ENCODE data around the gene CHD2. TPM values are rescaled to one million over a fixed set of nuclear protein-coding genes. Genes with fewer than 3 reads are reported as not detected.

The CHD2 gene
- total RNA-seq (2021) (105 and 120 TPM in 2 replicates), Bru-seq, nascent RNA (percentile 98 among the genes with signal in this experiment), BruChase-seq, experiment 1, labeled RNA remaining after a 2-hour chase (percentile 96 among the genes with signal in this experiment), BruChase-seq, experiment 2, labeled RNA remaining after a 6-hour chase (percentile 92 among the genes with signal in this experiment)
- long read RNA-seq, transcript CHD2-212 (2 exons, 1,740 nt): major isoform, 10 of 28 reads
- long read RNA-seq, partial matches to known transcripts: 2 of 28 reads
- long read RNA-seq, other reads (novel, unspliced or antisense): 13 of 28 reads

GRCh38 chr15:92899948-92900730 is at the start of gene CHD2:
Gene CHD2, plus strand, starts transcription at chr15:92900324. Its CDS starts 914 bp downstream, at chr15:92901238.
- Histone ChIP-seq H3K27ac (peak within 1 kb of the TSS; percentile 98), H3K4me3 (peak within 1 kb of the TSS; percentile 94), H2AFZ (no peak within 1 kb of the TSS), H3K27me3 (ENCODE audit: insufficient read depth, low read depth) (no peaks in the 10 kb centered on the region), H3K79me2 (ENCODE audit: low read depth) (peaks cover 91% of the 10 kb centered on the region), H3K4me1 (replicated peaks; ENCODE audit: insufficient read depth) (peaks cover 9% of the 10 kb centered on the region), H3K9me2 (ENCODE audit: insufficient read depth) (no peaks in the 10 kb centered on the region), H3F3A (ENCODE audit: insufficient read depth, low read depth) (peaks cover 93% of the 10 kb centered on the region), H3K4me2 (peak within 1 kb of the TSS; percentile 97), H3K9me3 (ENCODE audit: insufficient read depth, low read depth) (no peaks in the 10 kb centered on the region), H3K36me3 (ENCODE audit: low read depth) (peaks cover 77% of the 10 kb centered on the region), H4K20me1 (ENCODE audit: insufficient read depth) (peaks cover 16% of the 10 kb centered on the region)
- BruUV-seq (replicated peaks): no TSS peak
- POLR2A ChIA-PET (ENCODE audit: unreplicated experiment): interaction anchor here (0.5 to 1.6 kb wide), 16 partner anchors 15 to 755 kb away, joined by 3 to 30 read pairs (median 6); no protein-coding TSS in a partner anchor
- TF ChIP-seq, protein P1, sequence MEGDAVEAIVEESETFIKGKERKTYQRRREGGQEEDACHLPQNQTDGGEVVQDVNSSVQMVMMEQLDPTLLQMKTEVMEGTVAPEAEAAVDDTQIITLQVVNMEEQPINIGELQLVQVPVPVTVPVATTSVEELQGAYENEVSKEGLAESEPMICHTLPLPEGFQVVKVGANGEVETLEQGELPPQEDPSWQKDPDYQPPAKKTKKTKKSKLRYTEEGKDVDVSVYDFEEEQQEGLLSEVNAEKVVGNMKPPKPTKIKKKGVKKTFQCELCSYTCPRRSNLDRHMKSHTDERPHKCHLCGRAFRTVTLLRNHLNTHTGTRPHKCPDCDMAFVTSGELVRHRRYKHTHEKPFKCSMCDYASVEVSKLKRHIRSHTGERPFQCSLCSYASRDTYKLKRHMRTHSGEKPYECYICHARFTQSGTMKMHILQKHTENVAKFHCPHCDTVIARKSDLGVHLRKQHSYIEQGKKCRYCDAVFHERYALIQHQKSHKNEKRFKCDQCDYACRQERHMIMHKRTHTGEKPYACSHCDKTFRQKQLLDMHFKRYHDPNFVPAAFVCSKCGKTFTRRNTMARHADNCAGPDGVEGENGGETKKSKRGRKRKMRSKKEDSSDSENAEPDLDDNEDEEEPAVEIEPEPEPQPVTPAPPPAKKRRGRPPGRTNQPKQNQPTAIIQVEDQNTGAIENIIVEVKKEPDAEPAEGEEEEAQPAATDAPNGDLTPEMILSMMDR (conservative IDR thresholded peaks at IDR 0.05): no peak
- TF ChIP-seq EZH2 (IDR thresholded peaks at IDR 0.05; ENCODE audit: low read depth): no peak
- DNase-seq: peak; percentile 70 to 84
- CTCF ChIA-PET: interaction anchor here (0.6 to 1.3 kb wide), 9 partner anchors 18 to 103 kb away, joined by 3 to 9 read pairs (median 5); no protein-coding TSS in a partner anchor
- intact Hi-C loops (cut with micrococcal nuclease; ENCODE audit: unreplicated experiment): loop anchor here (1.0 kb wide), 1 partner anchor 91 kb away; no protein-coding TSS in a partner anchor

DNA sequence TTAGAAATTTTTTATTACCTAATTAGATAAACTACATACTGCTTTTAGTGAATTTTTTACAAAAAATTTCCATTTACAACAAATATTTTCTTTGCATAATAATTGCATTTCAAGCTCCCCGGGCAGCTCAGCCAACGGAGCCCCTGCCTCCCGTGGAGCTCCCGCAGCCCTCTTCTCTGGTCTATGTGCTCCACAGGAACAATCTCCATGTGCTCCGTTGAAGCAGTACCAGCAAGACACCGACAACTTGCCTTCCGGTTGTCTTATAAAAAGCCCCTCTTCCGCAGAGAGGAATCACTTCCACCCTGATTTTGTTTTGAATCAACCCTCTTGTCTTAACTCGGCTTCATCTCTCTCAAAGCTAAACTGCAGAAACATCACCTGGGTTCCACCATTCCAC is 46.9 kb upstream of the CHD2 start:
- no peak overlapping the region for H3K4me2 ChIP-seq
- H3K9me2 ChIP-seq (ENCODE audit: insufficient read depth): no peaks in the 10 kb centered on the region
- CTCF ChIA-PET: no interaction called here
- no TSS peak for BruUV-seq (replicated peaks)
- intact Hi-C loops (cut with micrococcal nuclease; ENCODE audit: unreplicated experiment): no loop called here
- no peaks in the 10 kb centered on the region for H3K27me3 ChIP-seq (ENCODE audit: insufficient read depth, low read depth)
- H3K9me3 ChIP-seq (ENCODE audit: insufficient read depth, low read depth): no peaks in the 10 kb centered on the region
- no peak overlapping the region for H3K27ac ChIP-seq
- no peak for DNase-seq
- TF ChIP-seq, protein P1 (conservative IDR thresholded peaks at IDR 0.05): no peak
- H3F3A ChIP-seq (ENCODE audit: insufficient read depth, low read depth): peaks cover 5% of the 10 kb centered on the region; the same call in 1 of the 2 replicates
- H3K4me1 ChIP-seq (replicated peaks; ENCODE audit: insufficient read depth): no peaks in the 10 kb centered on the region
- no peaks in the 10 kb centered on the region for H3K36me3 ChIP-seq (ENCODE audit: low read depth)
- H4K20me1 ChIP-seq (ENCODE audit: insufficient read depth): no peaks in the 10 kb centered on the region
- POLR2A ChIA-PET (ENCODE audit: unreplicated experiment): no interaction called here
- no peaks in the 10 kb centered on the region for H3K79me2 ChIP-seq (ENCODE audit: low read depth)
- H3K4me3 ChIP-seq: no peak overlapping the region
- H2AFZ ChIP-seq: no peak overlapping the region

- Histone ChIP-seq H4K20me1 (ENCODE audit: insufficient read depth) (no peaks in the 10 kb centered on the region), H3K27me3 (ENCODE audit: insufficient read depth, low read depth) (no peaks in the 10 kb centered on the region), H2AFZ (no peak overlapping the region), H3K36me3 (ENCODE audit: low read depth) (no peaks in the 10 kb centered on the region), H3K4me1 (replicated peaks; ENCODE audit: insufficient read depth) (peaks cover 8% of the 10 kb centered on the region; the same call in 1 of the 2 replicates), H3K27ac (no peak overlapping the region), H3F3A (ENCODE audit: insufficient read depth, low read depth) (0 out of 2 replicates have a peak, but pooled peaks cover 6% of the 10 kb centered on the region), H3K79me2 (ENCODE audit: low read depth) (no peaks in the 10 kb centered on the region), H3K9me2 (ENCODE audit: insufficient read depth) (no peaks in the 10 kb centered on the region), H3K4me3 (no peak overlapping the region), H3K9me3 (ENCODE audit: insufficient read depth, low read depth) (no peaks in the 10 kb centered on the region), H3K4me2 (no peak overlapping the region)
- ChIA-PET CTCF (no interaction called here), POLR2A (ENCODE audit: unreplicated experiment) (no interaction called here)
- no peak for TF ChIP-seq EZH2 (IDR thresholded peaks at IDR 0.05; ENCODE audit: low read depth)
- TF ChIP-seq, protein P1 (conservative IDR thresholded peaks at IDR 0.05): no peak
- BruUV-seq (replicated peaks): no TSS peak
- intact Hi-C loops (cut with micrococcal nuclease; ENCODE audit: unreplicated experiment): no loop called here
- no peak for DNase-seq
These were observed 38.4 kb upstream of the CHD2 start for GRCh38 chr15:92861742-92862141.
